Measurements from ENCODE around the gene ELP4. TPM values are rescaled to one million over a fixed set of nuclear protein-coding genes. Genes with fewer than 3 reads are reported as not detected.

The ELP4 gene
- total and polyA plus RNA-seq, 3 donors from 2014 or later = 28.0 to 29.7 (median 29.1) TPM

DNA sequence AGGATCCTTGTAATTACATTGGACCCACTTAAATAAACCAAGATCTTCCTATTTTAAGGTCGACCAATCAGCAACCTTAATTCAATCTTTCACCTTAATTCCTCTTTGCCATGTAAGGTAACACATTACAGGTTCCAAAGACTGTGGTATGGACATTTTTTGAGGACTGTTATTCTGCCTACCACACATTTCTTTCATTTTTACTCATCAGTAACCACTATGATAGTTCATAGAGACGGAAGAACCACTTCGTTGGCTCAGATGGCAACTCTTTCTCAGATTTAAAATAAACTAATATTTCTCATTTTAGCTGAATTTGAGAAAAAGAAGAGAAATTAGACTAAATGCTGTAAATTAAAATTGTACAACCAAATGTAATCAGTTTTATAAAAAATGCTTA, 205.3 kb downstream of the ELP4 start:
- no peaks in the 10 kb centered on the region for H3K4me1 ChIP-seq
- H3K4me3 ChIP-seq = no peak overlapping the region
- TF ChIP-seq, protein P1, sequence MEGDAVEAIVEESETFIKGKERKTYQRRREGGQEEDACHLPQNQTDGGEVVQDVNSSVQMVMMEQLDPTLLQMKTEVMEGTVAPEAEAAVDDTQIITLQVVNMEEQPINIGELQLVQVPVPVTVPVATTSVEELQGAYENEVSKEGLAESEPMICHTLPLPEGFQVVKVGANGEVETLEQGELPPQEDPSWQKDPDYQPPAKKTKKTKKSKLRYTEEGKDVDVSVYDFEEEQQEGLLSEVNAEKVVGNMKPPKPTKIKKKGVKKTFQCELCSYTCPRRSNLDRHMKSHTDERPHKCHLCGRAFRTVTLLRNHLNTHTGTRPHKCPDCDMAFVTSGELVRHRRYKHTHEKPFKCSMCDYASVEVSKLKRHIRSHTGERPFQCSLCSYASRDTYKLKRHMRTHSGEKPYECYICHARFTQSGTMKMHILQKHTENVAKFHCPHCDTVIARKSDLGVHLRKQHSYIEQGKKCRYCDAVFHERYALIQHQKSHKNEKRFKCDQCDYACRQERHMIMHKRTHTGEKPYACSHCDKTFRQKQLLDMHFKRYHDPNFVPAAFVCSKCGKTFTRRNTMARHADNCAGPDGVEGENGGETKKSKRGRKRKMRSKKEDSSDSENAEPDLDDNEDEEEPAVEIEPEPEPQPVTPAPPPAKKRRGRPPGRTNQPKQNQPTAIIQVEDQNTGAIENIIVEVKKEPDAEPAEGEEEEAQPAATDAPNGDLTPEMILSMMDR (IDR thresholded peaks at IDR 0.05) = no peak
- no peak for TF ChIP-seq POLR2A (IDR thresholded peaks at IDR 0.05)
- no peaks in the 10 kb centered on the region for H3K9me3 ChIP-seq
- no peaks in the 10 kb centered on the region for H3K27me3 ChIP-seq
- no peak for DNase-seq
- no peaks in the 10 kb centered on the region for H3K36me3 ChIP-seq (ENCODE audit: low read depth, missing control alignments)
- 90 to 97% methylated on average over 3 of the region's 3 CpGs for WGBS, 2 donors
- H3K27ac ChIP-seq = no peak overlapping the region
- intact Hi-C loops (cut with DNase I; ENCODE audit: low total_unique reads) = no loop called here

DNA sequence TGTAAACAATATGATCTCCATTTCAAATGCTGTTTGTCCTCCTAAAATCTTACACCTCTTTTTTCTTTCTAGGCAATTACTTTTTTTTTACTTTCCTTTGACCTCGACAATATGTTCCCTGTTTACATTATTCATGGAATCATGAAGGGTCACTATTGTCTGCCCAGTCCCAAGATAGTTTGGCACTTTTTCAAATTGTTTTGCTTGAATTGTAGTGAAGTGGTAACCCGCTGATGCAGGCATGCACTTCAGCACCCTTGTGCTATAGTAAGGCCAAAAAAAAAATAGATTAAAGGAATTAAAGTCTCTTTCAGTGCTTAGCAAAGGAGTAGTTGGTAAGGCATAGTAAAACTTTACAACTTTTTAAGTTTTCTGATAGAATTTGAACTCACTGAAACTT, 210.7 kb downstream of the ELP4 start:
- no peak overlapping the region for H3K4me3 ChIP-seq
- H3K36me3 ChIP-seq (ENCODE audit: low read depth, missing control alignments) = no peaks in the 10 kb centered on the region
- TF ChIP-seq, protein P1 (IDR thresholded peaks at IDR 0.05) = no peak
- no peak for TF ChIP-seq POLR2A (IDR thresholded peaks at IDR 0.05)
- DNase-seq = no peak
- intact Hi-C loops (cut with DNase I; ENCODE audit: low total_unique reads) = no loop called here
- H3K27ac ChIP-seq = no peak overlapping the region
- no peaks in the 10 kb centered on the region for H3K4me1 ChIP-seq
- H3K27me3 ChIP-seq = no peaks in the 10 kb centered on the region
- no peaks in the 10 kb centered on the region for H3K9me3 ChIP-seq
- WGBS, 2 donors = 53 to 67% methylated on average over 2 of the region's 2 CpGs

DNA sequence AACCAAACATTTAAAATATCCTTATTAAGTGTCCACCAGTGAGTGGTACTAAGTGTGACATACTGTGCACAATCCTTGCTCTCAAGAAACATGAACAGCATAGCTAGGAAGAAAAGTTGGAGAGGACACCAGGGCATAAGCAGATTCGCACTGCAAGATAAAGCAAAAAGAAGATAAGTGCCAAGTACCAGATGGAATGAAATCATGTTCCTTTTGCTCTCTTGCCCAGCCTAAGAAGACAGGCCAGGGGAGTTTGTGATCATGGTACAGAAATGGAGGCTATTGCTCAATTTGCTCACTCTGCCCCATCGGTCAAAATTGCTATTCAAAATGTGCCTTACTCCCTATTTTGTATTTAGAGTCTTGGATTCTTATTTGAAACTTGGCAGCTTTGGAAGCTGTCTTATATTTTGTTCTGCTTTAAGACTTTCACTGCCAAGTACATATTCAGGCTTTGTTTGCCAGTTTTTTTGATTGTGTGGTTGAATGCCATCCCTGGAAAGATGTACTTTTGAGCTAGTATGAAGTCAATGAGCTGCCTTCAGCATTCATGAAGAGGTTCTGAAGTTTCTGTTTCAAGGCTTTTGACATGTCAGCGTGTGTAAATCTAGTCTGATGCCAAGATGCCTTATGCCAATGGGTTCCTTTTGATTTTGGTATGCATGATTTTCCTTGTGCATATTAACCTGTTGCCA, 211.3 kb downstream of the ELP4 start:
- intact Hi-C loops (cut with DNase I; ENCODE audit: low total_unique reads) = no loop called here
- Histone ChIP-seq H3K9me3 (no peaks in the 10 kb centered on the region), H3K36me3 (ENCODE audit: low read depth, missing control alignments) (no peaks in the 10 kb centered on the region), H3K27ac (no peak overlapping the region), H3K4me1 (no peaks in the 10 kb centered on the region), H3K4me3 (no peak overlapping the region), H3K27me3 (no peaks in the 10 kb centered on the region)
- DNase-seq = no peak
- WGBS, 2 donors = 91 to 95% methylated on average over 3 of the region's 3 CpGs
- TF ChIP-seq, protein P1 (IDR thresholded peaks at IDR 0.05) = no peak
- TF ChIP-seq POLR2A (IDR thresholded peaks at IDR 0.05) = no peak

DNA sequence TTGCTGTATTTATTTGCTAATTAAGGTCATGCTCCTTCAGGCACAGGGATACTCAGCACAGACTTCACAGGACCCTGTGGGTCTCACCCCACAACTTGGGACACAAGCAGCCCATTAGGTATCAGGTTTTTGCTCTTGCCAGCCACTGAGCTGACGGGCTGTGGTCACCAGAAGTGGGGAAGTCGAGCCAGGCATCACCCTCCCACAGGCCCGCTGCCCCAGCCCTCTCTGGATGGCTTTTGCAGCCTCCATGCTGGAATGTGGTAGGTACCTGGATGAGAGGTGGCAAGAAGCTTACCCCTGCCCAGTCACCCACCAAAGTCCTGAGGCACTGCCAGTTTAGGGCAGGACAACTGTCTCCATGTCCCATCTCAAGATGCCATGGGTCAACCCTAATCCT, 213.2 kb downstream of the ELP4 start:
- intact Hi-C loops (cut with DNase I; ENCODE audit: low total_unique reads) = no loop called here
- H3K4me3 ChIP-seq = no peak overlapping the region
- DNase-seq = no peak
- no peaks in the 10 kb centered on the region for H3K4me1 ChIP-seq
- no peak overlapping the region for H3K27ac ChIP-seq
- H3K9me3 ChIP-seq = no peaks in the 10 kb centered on the region
- H3K36me3 ChIP-seq (ENCODE audit: low read depth, missing control alignments) = no peaks in the 10 kb centered on the region
- 97 to 100% methylated on average over 3 of the region's 3 CpGs for WGBS, 2 donors
- H3K27me3 ChIP-seq = no peaks in the 10 kb centered on the region
- no peak for TF ChIP-seq POLR2A (IDR thresholded peaks at IDR 0.05)
- TF ChIP-seq, protein P1 (IDR thresholded peaks at IDR 0.05) = no peak

DNA sequence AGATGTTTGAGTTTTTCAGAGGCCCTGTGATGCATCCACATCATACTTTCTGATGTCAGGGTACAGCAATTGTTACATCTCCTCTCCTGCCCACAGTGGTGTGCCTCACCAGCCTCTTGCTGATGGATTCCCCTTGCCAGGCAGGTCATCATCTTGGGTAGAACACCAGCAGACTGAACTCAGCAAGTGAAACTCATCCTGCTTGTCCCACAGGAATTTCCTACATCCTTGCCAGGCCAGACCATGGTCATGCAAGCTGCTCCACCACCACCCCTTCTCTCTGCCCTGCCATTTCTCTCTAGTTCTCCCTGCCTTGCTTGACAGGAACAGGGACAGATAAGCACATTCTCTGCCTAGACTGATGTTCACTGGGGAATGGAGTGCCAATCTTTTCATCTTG, 215.6 kb downstream of the ELP4 start:
- Histone ChIP-seq H3K4me1 (no peaks in the 10 kb centered on the region), H3K27me3 (no peaks in the 10 kb centered on the region), H3K27ac (no peak overlapping the region), H3K36me3 (ENCODE audit: low read depth, missing control alignments) (no peaks in the 10 kb centered on the region), H3K9me3 (no peaks in the 10 kb centered on the region), H3K4me3 (no peak overlapping the region)
- no peak for DNase-seq
- TF ChIP-seq POLR2A (IDR thresholded peaks at IDR 0.05) = no peak
- TF ChIP-seq, protein P1 (IDR thresholded peaks at IDR 0.05) = no peak
- intact Hi-C loops (cut with DNase I; ENCODE audit: low total_unique reads) = no loop called here
